ENCODE data around the gene TMEM178B. TPM values are rescaled to one million over a fixed set of nuclear protein-coding genes. Genes with fewer than 3 reads are reported as not detected.
"Not testable (repeated sequence)": the region's sequence is repeated elsewhere in the genome, so short reads cannot be mapped to it uniquely, and the experiment has no call there.

Gene TMEM178B
- total and polyA plus RNA-seq, 9 donors = 0.40 to 1.1 (median 0.58) TPM

GRCh38 chr7:141156407-141156806 is 82.5 kb downstream of the TMEM178B start:
- Histone ChIP-seq H3K9me3 (replicated peaks; ENCODE audit: control insufficient read depth, low read depth, low read length) (no peaks in the 10 kb centered on the region), H3K27ac (ENCODE audit: low read length) (no peak overlapping the region), H3K27me3 (ENCODE audit: control insufficient read depth, insufficient read depth, low read length) (no peaks in the 10 kb centered on the region), H3K4me1 (ENCODE audit: control insufficient read depth, insufficient read depth, low read length) (no peaks in the 10 kb centered on the region), H3K36me3 (ENCODE audit: control insufficient read depth, insufficient read depth, low read length) (no peaks in the 10 kb centered on the region), H3K4me3 (ENCODE audit: low read length) (no peak overlapping the region)
- DNase-seq = no peak
- WGBS (ENCODE audit: insufficient coverage) = 37% methylated on average over 2 of the region's 4 CpGs

GRCh38 chr7:141157138-141157765 is 83.4 kb downstream of the TMEM178B start:
- H3K27ac ChIP-seq (ENCODE audit: low read length) = no peak overlapping the region
- H3K36me3 ChIP-seq (ENCODE audit: control insufficient read depth, insufficient read depth, low read length) = no peaks in the 10 kb centered on the region
- no peaks in the 10 kb centered on the region for H3K4me1 ChIP-seq (ENCODE audit: control insufficient read depth, insufficient read depth, low read length)
- no peak overlapping the region for H3K4me3 ChIP-seq (ENCODE audit: low read length)
- 88% methylated on average over 5 of the region's 16 CpGs for WGBS (ENCODE audit: insufficient coverage)
- no peaks in the 10 kb centered on the region for H3K9me3 ChIP-seq (replicated peaks; ENCODE audit: control insufficient read depth, low read depth, low read length)
- DNase-seq = no peak
- H3K27me3 ChIP-seq (ENCODE audit: control insufficient read depth, insufficient read depth, low read length) = no peaks in the 10 kb centered on the region

DNA sequence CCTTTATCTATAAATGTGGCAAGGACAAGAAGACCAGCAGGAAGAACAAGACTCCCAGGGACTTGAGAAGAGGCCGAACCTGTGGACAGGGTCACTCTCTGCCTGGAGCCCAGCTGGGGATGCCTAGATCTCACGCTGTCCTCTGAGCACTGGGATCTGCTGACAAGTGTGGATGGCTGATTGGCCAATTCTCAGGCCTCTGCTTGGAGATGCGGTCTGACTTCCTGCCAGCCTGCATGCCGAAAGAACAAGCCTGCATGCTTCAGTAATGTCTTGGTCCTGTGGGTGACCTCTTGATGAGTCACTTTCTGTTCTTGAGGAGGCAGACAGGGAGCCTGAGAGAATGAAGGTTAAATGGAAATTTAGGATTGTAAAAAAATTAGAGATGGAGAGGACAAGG is 84.7 kb downstream of the TMEM178B start:
- Histone ChIP-seq H3K27ac (ENCODE audit: low read length) (no peak overlapping the region), H3K9me3 (replicated peaks; ENCODE audit: control insufficient read depth, low read depth, low read length) (no peaks in the 10 kb centered on the region), H3K36me3 (ENCODE audit: control insufficient read depth, insufficient read depth, low read length) (no peaks in the 10 kb centered on the region), H3K4me1 (ENCODE audit: control insufficient read depth, insufficient read depth, low read length) (no peaks in the 10 kb centered on the region), H3K27me3 (ENCODE audit: control insufficient read depth, insufficient read depth, low read length) (no peaks in the 10 kb centered on the region), H3K4me3 (ENCODE audit: low read length) (no peak overlapping the region)
- 45% methylated on average over 3 of the region's 4 CpGs for WGBS (ENCODE audit: insufficient coverage)
- no peak for DNase-seq

DNA sequence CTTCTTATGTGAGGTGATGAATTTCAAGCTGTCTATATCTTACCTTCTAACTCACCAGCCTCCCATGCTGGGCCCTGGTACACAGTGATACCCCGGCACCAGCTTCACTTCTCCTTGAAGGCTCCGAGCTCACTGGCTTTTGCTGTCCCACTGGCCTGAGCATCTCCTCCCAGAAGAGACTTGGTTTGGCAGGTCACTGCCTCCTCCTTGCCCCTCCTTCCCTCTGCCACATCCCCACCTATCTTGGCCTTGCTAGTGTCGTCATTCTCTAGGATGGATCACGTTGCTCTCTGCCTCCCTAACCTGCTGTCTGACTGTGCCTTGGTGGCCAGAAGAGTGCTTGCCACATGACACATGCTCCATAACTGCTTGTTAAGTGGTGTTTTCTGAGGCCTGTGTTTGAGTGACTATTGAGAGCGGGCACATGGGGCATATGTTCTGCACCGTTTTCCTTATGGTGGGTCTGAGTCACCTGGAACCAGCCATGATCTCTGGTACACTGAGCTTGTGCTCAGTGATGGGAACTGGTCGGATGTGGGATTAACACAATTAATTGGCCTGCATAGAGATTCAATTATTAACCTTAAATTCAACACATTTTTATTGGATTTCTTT is 86.5 kb downstream of the TMEM178B start:
- 86% methylated on average over 6 of the region's 7 CpGs for WGBS (ENCODE audit: insufficient coverage)
- Histone ChIP-seq H3K27ac (ENCODE audit: low read length) (no peak overlapping the region), H3K27me3 (ENCODE audit: control insufficient read depth, insufficient read depth, low read length) (no peaks in the 10 kb centered on the region), H3K4me3 (ENCODE audit: low read length) (no peak overlapping the region), H3K9me3 (replicated peaks; ENCODE audit: control insufficient read depth, low read depth, low read length) (no peaks in the 10 kb centered on the region), H3K36me3 (ENCODE audit: control insufficient read depth, insufficient read depth, low read length) (no peaks in the 10 kb centered on the region), H3K4me1 (ENCODE audit: control insufficient read depth, insufficient read depth, low read length) (no peaks in the 10 kb centered on the region)
- no peak for DNase-seq

DNA sequence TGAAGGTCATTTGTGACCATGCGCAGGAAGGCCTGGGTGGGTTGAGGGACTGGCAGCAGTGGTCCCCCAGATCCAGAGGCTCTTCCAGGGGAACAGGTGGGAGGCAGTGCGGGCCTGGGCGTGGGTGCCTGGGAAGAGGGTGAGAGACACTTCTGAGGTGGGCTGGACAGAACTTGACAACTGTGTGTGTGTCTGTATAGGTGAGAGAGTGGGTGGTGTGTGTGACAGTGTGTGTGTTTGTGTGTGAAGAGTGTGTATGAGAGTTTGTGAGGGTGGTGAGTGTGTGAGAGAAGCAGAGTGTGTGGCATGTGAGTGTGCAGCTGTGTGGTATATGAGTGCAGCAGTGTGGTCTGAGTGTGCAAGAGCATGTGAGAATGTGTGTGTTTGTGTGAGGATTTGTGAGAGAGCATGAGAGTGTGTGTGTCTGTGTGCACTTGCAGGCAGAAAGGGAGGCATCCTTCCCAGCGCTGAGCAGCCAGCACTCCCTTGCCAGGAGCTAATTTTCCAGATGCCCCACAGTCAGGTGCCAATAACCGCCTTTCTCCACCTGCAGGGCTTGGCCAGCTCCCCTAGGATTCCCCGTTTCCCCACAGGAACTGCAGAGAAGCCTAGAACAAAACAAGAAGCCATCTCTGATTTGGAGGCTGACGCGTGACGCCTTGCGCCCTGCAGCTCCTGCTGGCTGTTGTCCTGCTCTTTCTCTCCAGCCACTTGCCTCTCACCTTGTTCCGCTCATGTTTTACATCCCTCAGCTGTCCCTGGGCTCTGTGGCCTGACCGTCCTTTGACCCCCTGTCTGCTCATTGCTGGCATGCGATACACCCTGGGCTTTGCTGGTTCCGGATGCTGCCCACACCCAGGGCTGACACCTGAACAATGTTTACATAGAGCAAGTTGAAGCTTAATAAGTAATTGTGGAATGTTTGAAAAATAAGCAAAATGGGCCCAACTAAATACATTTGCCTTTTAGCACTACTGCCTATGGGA is 88.0 kb downstream of the TMEM178B start:
- H3K4me3 ChIP-seq (ENCODE audit: low read length) = no peak overlapping the region
- no peak for DNase-seq
- no peaks in the 10 kb centered on the region for H3K4me1 ChIP-seq (ENCODE audit: control insufficient read depth, insufficient read depth, low read length)
- no peaks in the 10 kb centered on the region for H3K27me3 ChIP-seq (ENCODE audit: control insufficient read depth, insufficient read depth, low read length)
- no peaks in the 10 kb centered on the region for H3K9me3 ChIP-seq (replicated peaks; ENCODE audit: control insufficient read depth, low read depth, low read length)
- WGBS (ENCODE audit: insufficient coverage) = 63% methylated on average over 11 of the region's 14 CpGs
- H3K36me3 ChIP-seq (ENCODE audit: control insufficient read depth, insufficient read depth, low read length) = no peaks in the 10 kb centered on the region
- no peak overlapping the region for H3K27ac ChIP-seq (ENCODE audit: low read length)

- no peak for DNase-seq
- H3K4me3 ChIP-seq (ENCODE audit: low read length) = no peak overlapping the region
- H3K4me1 ChIP-seq (ENCODE audit: control insufficient read depth, insufficient read depth, low read length) = no peaks in the 10 kb centered on the region
- no peaks in the 10 kb centered on the region for H3K9me3 ChIP-seq (replicated peaks; ENCODE audit: control insufficient read depth, low read depth, low read length)
- no peak overlapping the region for H3K27ac ChIP-seq (ENCODE audit: low read length)
- H3K27me3 ChIP-seq (ENCODE audit: control insufficient read depth, insufficient read depth, low read length) = no peaks in the 10 kb centered on the region
- WGBS (ENCODE audit: insufficient coverage) = 50% methylated on average over 2 of the region's 2 CpGs
- H3K36me3 ChIP-seq (ENCODE audit: control insufficient read depth, insufficient read depth, low read length) = no peaks in the 10 kb centered on the region
Observed at GRCh38 chr7:141165521-141165920, 91.7 kb downstream of the TMEM178B start.

- Histone ChIP-seq H3K36me3 (ENCODE audit: control insufficient read depth, insufficient read depth, low read length) (no peaks in the 10 kb centered on the region), H3K4me3 (ENCODE audit: low read length) (no peak overlapping the region), H3K9me3 (replicated peaks; ENCODE audit: control insufficient read depth, low read depth, low read length) (no peaks in the 10 kb centered on the region), H3K4me1 (ENCODE audit: control insufficient read depth, insufficient read depth, low read length) (no peaks in the 10 kb centered on the region), H3K27me3 (ENCODE audit: control insufficient read depth, insufficient read depth, low read length) (no peaks in the 10 kb centered on the region), H3K27ac (ENCODE audit: low read length) (no peak overlapping the region)
- DNase-seq = no peak
- 84% methylated on average over 4 of the region's 6 CpGs for WGBS (ENCODE audit: insufficient coverage)
Observed at GRCh38 chr7:141166926-141167325, 93.1 kb downstream of the TMEM178B start.

DNA sequence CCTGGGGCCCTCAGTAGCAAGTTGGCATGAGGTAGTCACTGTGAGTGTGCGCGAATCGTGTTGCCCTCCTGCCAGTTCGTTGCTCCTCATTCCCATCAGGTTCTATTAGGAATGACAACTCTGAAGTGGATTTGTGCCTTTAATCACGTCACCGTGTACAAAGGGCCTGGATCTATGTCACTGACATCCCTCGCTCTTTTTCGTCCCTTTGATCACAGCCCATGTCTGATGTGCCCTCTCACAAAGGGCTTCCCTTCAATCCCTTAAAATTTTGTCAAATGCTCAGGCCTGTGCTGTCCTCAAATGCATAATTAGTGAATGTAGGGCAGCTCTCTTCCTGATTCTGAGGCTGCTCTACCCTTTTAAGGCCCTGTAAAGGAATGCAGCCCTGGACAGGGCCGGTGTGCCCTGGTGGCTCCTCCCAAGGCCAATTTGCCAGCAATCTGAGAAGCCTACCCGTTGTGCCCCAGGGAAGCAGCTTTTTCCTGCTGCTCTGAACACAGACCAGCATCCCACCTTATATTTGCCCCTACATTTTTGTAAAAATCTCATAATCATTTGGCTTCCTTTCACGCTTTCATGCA is 93.6 kb downstream of the TMEM178B start:
- no peaks in the 10 kb centered on the region for H3K27me3 ChIP-seq (ENCODE audit: control insufficient read depth, insufficient read depth, low read length)
- H3K9me3 ChIP-seq (replicated peaks; ENCODE audit: control insufficient read depth, low read depth, low read length) = no peaks in the 10 kb centered on the region
- no peak overlapping the region for H3K4me3 ChIP-seq (ENCODE audit: low read length)
- H3K27ac ChIP-seq (ENCODE audit: low read length) = no peak overlapping the region
- no peaks in the 10 kb centered on the region for H3K4me1 ChIP-seq (ENCODE audit: control insufficient read depth, insufficient read depth, low read length)
- WGBS (ENCODE audit: insufficient coverage) = 46% methylated on average over 3 of the region's 11 CpGs
- H3K36me3 ChIP-seq (ENCODE audit: control insufficient read depth, insufficient read depth, low read length) = no peaks in the 10 kb centered on the region
- DNase-seq = no peak

DNA sequence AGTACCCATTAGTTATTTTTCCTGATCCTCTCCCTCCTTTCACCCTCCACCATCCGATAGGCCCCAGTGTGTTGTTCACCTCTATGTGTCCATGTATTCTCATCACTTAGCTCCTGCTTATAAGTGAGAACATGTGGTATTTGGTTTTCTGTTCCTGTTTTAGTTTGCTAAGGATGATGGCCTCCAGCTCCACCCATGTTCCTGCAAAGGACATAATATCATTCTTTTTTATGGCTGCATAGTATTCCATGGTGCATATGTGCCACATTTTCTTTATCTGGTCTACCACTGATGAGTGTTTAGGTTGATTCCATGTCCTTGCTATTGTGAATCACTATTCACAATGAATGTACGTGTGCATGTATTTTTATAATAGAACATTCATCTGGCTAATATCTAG is 95.3 kb downstream of the TMEM178B start:
- not testable (repeated sequence) for DNase-seq; H3K27ac ChIP-seq (ENCODE audit: low read length); H3K27me3 ChIP-seq (ENCODE audit: control insufficient read depth, insufficient read depth, low read length); H3K4me3 ChIP-seq (ENCODE audit: low read length); H3K9me3 ChIP-seq (replicated peaks; ENCODE audit: control insufficient read depth, low read depth, low read length); H3K4me1 ChIP-seq (ENCODE audit: control insufficient read depth, insufficient read depth, low read length); H3K36me3 ChIP-seq (ENCODE audit: control insufficient read depth, insufficient read depth, low read length)
- WGBS (ENCODE audit: insufficient coverage) = no CpG with 5 or more reads among the region's 2 CpGs

- H3K4me3 ChIP-seq (ENCODE audit: low read length); H3K9me3 ChIP-seq (replicated peaks; ENCODE audit: control insufficient read depth, low read depth, low read length); H3K27ac ChIP-seq (ENCODE audit: low read length); DNase-seq; H3K4me1 ChIP-seq (ENCODE audit: control insufficient read depth, insufficient read depth, low read length); H3K27me3 ChIP-seq (ENCODE audit: control insufficient read depth, insufficient read depth, low read length); H3K36me3 ChIP-seq (ENCODE audit: control insufficient read depth, insufficient read depth, low read length): not testable (repeated sequence)
- WGBS (ENCODE audit: insufficient coverage) = no CpG with 5 or more reads among the region's 1 CpG
Observed at GRCh38 chr7:141175728-141176127, 101.9 kb downstream of the TMEM178B start.
